Measurements from ENCODE around the gene PEPD.
"Not testable (repeated sequence)": the region's sequence is repeated elsewhere in the genome, so short reads cannot be mapped to it uniquely, and the experiment has no call there.

The PEPD gene

DNA sequence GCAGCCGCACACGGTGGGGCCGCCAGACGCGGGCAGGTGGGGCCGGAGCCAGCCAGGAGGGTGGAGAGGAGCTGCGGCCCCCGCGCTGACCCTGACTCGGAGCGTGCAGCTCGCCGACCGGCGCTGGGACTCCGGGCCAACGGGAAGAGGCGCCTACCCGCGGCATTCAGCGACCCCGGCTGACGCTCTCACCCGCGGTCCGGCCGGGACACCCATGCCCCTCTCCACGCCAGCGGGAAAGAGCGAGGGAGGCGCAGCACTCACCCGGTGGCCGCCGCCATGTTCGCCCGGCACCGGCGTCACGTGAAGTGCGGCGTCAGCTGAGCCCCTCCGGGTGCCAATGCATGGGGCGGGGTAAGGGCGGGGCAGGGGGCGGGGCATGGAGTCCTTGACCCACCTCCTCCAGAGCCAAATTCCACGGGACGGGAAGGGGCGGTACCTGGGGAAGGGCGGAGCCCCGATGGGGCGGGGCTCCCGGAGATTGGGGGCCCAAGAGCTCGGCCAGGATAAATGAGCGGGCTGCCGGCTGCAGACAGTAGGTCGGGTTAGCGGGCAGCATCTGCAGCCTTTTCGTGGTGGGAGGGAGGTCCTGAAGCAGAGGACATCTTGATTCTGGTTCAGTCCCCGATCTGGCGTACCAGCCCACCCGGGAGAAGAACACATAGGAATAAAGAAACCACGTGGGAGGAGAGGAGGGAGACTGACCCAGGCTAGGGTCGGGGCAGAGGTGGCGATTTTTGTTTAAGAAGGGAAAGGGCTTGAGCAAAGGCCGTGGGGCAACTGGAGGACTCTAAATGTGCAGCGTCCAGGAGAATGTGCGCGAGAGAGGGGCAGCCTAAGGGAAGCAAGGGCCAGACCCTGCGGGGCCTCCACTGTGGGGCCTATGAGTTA is at the start of gene PEPD:
PEPD (minus strand) TSS at position 312 of the 891 bp plus-strand sequence; CDS start at position 281, 31 bp downstream.
- DNase-seq = peak; percentile 90

DNA sequence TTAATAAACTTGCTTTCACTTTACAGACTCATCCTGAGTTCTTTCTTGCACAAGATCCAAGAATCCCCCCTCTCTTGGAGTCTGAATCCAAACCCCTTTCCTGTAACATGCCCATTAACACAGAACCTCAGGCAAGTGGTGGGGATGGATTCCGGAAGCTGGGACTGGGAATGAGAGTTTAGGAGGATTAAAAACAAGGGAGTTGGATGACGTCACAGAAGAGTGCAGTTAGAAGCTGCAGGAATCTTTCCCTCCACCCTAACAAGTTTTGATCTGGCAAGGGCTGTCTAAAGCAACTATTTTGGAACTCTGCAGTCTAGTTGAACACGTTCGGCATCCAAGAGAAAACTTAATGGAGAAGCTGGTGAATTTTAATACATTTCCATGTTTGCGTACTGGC is 48.2 kb upstream of the PEPD start:
- DNase-seq = no peak

DNA sequence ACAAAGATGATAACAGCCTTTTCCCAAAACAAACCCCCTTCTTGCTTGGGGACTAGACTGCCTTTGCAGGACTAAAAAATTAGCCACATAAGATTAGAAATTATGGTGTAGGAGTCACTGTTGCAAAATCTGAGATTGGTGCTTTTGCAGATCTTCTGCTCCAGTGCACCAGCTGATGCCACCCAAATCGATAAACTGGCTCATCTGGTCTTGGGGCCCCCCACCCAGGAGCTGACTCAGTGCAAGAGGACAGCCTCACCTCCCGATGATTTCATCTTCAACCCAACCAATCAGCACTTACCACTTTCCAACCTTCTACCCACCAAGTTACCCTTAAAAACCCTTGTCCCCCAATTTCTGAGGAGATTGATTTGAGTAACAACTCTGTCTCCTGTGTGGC is 47.1 kb upstream of the PEPD start:
- DNase-seq = no peak

DNA sequence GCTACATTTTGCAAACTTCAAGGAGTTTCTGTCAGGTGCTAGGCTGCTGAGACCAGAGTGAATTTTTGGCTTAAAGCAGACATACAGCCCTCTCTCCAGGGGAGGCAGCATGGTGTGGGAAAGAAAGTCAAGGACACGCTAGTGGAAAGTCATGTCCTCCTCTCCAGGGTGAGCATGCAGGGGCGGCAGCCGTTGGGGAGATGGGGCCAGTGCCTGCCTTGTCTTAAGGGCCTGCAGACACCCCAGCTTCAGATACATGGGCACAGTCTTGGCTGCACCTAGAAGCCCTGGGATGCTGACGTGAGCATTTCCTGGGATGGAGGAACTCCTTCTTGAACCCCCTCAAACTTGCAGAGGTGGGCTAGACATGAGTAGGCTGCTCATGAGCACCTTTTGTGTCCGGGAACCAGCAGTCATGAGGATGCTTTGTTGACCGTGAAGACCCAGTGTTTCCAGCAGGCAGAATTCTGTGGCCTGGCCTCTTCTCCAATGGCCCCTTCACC is 43.3 kb upstream of the PEPD start:
- no peak for DNase-seq

DNA sequence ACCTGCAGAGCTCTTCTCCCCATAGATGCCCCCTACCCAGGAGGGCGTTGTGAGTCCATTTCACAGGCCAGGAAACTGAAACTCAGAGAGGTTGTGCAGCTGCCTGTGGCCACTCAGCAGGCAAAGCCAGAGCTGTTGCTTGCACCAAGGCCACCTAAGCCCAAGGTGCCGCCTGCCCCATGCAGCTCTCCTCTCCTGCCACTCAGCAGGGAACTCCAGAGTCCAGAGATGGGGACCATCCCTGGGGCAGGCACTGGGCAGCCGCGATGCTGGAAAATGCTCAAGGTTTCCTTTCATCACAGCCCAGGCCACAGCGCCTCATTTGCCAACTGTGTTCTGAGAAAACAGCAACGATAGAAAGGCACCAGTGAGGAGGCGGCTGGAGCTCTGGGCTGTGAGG is 41.0 kb upstream of the PEPD start:
- no peak for DNase-seq

DNA sequence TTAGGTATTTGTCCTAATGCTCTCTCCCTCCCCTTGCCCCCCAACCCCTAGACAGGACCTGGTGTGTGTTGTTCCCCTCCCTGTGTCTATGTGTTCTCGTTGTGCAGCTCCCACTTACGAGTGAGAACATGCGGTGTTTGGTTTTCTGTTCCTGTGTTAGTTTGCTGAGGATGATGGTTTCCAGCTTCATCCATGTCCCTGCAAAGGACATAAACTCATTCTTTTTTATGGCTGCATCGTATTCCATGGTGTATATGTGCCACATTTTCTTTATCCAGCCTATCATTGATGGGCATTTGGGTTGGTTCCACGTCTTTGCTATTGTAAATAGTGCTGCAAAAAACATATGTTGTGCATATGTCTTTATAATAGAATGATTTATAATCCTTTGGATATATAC is 40.1 kb upstream of the PEPD start:
- not testable (repeated sequence) for DNase-seq

DNA sequence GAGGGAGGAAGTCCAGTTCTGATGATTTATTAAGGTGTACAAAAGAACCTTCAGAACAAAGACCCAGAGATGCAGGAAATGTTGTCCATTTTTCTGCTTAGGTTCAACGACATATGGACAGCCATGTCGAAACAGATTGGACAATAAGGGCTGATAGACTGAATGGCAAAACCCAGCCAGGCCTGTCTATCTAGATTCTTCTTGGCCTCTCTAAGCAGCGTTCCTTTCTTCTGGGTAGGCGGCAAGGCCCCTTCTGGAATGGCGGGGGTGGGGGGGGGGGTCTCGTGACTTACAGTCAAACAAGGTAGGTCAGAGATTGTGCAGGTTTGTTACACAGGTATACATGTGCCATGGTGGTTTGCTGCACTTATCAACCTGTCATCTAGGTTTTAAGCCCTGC is 39.7 kb upstream of the PEPD start:
- no peak for DNase-seq

DNA sequence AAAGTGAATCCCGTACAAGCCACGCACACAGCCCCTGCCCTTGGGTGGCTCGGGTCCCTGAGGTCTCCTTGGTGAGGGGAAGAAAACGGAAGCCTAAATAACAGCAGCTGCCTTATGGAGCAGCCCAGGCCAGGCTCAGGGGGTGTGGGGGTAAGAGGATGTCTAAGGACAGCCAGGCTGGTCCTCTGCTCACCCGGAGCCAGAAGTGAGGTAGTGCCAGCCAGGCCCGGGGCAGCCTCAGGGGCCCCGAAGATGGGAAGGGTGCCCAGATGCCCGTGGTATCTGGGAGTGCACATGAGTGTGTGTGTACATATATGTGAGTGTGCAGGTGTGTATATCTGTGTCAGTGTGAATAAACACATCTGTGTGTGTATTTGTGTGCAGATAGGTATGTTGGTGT is 38.4 kb upstream of the PEPD start:
- DNase-seq = no peak

DNA sequence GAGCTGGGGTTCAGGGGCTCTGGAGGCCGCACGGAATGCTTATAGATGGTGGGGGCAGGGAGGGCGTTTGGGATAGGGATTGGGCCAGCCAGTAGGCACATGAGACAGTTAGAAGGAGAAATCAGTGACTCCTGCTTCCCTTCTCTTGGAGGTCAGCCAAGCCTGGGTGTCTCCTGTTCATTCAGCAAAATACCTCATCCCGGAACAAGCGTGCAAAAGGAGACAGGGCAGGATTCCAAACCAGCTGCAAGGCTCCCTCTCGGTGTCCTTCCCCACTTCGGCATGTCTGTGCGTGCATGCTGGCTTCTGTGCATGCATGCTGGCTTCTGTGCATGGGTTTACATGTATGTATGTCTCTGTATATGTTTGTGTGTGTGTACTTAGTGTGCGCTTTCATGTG is 37.3 kb upstream of the PEPD start:
- no peak for DNase-seq

DNA sequence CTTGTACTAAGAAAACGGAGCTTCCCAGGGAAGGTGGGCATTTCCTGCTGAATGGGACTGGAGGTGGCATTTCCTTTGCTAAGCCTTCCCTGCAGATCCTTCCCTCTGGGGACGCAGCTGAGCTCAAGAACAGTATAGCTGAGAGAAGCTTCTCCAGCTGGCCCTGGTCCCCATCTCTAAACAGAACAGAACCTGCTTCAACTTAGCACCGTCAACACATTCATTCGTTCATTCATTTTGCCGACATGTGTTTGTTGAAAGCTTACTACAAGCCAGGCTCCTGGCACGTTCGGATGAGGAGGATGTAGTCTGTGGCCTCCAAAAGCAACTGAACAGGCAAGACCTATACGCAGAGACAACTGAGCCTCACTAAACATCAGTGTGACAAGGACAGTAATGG is 36.6 kb upstream of the PEPD start:
- no peak for DNase-seq

DNA sequence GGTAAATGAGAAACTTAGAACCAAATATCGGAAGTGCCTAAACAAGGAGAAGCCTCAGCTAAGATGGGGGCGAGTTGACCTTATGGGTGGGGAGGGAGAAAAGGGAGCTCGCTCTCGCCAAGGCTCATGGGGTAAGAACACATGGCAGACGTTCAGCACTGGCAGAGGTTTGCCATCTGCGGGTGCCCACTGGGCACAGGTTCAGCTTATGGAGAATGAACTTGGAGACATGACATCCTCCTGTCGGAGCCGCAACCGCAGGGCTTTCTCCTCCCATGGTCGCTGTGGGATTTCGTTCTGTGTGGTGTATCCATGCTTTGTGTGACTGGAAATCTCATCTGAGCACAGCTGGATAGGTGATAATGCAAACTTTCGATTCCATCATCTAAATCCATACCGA is 36.1 kb upstream of the PEPD start:
- no peak for DNase-seq

DNA sequence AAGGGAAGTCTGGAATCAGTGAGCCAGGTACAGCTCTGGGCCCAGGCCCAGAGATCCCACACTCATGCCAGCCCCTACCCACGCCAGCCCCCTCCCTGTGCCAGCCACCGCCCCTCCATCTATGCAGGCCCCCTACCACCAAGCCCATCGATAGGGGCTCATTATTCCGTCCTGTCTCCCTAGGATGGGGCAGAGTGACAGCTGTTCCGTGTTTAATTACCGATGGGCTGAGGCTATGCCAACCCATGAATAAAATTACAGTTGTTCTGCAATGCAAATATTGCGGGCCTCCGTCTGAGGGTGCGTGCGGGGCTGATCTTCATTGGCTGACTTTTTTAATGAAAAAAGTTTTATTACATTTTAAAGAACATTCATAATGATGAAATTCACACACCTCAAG is 35.6 kb upstream of the PEPD start:
- DNase-seq = no peak

DNA sequence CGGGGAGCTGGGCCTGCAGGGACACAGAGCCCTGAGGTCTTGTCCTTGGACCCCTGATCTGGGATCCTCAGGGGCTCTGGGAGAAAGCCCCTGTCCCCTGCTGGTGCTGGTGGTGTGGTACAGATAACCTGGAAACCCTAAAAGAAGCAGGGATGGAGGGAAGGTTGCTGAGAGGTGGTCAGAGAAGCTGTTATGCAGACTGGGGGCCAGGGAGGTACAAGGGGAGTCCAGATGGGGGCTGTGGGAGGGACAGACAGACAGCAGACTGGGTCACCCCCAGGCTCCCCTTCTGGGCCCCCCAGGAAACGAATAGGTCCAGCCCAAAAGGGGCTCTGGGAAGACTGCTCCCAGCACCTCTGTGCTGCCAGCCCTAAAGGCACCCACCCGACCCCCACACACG is 34.7 kb upstream of the PEPD start:
- no peak for DNase-seq

DNA sequence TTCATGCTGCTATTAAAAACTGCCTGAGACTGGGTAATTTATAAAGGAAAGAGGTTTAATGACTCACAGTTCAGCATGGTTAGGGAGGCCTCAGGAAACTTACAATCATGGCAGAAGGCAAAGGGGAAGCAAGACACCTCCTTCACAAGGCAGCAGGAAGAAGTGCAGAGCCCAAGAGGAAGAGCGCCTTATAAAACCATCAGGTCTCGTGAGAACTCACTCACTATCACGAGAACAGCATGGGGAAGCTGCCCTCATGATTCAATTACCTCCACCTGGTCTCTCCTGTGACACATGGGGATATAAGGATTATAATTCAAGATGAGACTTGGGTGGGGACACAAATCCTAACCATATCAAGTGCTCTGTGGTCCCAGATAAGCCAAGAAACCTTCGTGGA is 34.1 kb upstream of the PEPD start:
- not testable (repeated sequence) for DNase-seq

DNA sequence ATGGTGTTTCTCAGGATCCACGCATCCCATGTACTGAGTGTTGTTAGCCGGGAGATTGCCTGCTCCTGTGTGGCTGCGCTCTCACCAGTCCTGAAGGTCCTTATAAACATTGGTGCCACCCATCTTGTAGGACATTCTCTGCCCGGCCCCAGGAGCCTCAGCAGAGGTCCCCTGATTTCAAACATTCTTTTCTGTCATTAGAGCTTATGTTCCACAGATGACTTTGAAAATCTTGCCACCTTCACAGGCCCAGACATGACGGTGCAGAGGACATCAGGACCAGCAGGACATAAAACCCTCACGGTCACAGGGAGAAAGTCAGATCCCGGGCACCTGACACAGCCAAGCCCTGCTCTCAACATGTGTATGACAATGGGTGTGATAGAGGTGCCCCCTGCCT is 33.2 kb upstream of the PEPD start:
- DNase-seq = no peak

DNA sequence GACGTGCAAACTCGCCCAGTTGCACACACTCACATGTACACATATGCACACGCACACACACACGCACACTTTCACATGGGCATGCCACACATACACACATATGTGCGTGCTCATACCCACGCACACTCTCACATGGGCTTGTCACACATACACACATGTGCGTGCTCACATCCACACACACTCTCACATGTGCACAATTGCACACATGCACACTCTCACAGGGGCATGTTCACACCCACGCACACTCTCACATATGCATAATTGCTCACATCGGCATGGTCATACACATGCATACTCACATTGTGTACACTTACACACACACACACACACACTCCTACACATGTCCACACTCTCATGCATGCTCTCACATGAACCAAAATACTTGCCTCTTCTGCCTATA is 32.8 kb upstream of the PEPD start:
- no peak for DNase-seq

DNA sequence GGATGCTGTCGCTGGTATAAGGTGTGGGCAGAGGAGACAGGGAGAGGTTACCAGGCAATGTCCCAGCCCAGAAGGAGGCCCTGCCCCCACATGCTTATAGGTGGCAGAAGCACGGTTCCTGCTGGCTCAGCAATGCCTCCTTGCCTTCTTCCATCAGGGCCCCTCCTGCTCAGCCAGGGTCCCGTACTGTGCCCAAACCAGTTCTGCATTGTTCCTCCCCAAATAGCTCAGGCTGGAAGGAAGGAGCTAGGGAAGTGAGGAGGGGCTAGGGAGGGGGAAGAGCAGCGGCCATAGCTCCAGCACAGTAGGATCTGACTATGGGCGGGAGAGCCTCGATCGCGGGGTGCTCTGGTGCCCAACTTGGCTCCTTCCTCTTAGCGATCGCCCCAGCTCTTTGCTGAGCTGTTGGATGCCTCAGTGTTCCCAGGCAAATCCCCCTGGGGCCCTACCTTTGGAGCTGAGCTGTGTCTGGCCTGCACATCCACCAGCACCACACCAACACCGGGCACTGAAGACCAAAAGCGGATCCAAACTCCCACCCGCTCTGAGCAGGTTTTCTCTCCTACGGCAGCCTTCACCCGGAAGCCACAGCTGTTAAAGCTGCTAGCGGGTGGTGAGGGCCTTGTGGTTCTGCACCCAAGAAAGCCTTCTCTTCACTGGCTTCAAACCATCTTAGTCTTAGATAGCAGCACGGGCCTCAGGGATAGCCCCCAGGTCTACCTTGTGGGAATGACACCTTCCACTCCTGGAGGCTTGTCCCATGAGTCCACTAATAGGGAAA is 32.1 kb upstream of the PEPD start:
- DNase-seq = no peak

DNA sequence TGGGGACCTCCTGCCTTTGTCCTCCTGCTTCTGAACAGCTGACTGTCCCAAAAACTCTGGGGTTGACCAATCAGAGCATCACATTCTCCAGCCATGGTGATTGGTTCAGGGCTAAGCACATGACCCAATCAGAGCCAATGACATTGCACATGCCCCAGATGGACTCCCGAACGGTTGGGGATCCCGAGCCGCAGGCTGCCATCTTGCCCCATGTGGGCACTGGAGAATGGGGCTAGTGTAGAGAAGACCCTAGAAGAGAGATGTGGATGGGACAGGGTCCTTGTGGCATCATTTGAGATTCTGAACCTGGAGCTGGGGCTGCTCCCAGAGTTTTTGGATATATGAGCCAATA is 31.3 kb upstream of the PEPD start:
- DNase-seq = no peak

DNA sequence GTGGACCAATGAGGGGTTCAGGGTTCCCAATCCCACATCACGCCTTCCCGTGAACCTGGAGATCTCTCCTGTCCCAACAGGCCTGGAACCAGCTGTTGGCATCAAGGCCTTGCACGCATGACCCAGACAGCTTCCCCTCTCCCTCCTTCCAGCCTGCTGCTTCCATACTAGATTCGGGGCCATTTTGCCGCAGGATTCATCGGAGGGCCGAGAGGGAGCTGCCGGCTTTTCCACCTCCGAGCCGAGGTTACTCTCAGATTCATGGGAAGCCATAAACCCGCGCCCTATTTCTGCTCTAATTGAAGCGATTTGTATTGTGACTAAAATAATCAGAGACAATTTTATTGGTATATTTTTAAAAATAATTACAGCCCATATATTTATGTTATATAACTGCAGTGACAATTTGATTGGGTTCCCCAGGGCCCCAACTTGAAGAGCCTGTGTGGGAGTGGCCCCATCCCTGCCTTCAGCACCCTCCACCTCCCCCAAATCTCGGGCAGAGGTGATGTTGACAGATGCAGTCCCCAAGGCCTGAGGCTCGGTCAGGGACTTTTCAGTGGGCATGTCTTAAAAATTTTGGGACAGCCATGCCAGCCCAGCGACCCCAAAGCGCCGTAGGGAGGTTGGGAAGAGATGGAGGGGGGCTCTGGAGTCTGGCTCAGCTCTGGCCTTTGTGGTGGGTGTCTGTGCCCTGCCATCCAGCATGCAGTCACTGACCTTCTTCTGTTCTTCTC is 30.8 kb upstream of the PEPD start:
- DNase-seq = no peak

DNA sequence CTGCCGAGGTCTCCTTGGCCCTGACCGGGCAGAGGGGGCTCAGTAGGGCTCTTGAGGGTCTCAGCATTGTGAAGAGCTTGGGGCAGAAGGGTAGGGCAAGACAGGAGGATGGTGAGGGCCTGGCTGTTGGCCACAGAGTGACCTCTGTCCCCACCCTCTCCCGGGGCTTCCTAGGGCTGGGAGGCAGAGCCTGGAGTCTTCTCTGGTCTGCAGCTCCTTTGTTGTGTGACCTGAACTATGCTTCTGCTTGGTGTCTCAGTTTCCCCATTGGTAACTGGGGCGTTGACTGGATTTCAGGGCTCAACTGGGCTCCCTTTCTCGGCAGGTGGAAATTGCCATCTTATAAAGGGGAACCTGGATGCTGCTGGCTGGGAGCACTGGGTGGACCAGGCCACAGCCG is 30.1 kb upstream of the PEPD start:
- no peak for DNase-seq

DNA sequence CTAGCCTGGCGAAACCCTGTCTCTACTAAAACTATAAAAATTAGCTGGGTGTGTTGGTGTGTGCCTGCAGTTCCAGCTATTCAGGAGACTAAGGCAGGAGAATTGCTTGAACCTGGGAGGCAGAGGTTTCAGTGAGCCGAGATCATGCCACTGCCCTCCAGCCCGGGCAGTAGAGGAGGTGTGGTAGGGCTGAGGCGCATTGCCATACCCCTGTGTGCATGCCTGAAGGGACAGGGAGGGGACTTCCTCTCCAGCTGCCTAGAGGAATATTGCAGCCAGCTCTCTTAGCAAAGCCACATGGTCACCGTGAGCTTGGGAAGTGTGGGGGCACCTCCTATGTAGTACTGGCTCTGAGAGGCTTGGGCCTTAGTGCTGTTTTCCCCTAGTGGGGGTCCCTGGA is 29.2 kb upstream of the PEPD start:
- DNase-seq = no peak

DNA sequence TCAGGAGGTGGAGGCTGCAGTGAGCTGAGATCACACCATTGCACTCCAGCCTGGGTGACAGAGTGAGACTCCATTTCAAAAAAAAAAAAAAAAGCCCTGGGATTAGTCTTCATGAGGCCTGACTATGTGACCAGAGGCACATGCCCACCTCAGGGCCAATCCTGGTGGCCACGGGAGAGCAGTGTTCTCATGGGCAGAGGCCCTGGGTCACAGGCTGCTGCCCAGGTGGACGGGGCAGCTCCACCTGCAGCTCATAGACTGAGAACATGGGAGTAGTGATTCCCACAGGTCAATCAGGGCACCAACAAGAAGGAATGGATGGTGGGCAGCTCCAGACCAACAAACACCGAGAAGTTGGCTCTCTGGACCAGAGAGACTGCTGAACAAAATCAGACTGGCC is 26.1 kb upstream of the PEPD start:
- DNase-seq = no peak

DNA sequence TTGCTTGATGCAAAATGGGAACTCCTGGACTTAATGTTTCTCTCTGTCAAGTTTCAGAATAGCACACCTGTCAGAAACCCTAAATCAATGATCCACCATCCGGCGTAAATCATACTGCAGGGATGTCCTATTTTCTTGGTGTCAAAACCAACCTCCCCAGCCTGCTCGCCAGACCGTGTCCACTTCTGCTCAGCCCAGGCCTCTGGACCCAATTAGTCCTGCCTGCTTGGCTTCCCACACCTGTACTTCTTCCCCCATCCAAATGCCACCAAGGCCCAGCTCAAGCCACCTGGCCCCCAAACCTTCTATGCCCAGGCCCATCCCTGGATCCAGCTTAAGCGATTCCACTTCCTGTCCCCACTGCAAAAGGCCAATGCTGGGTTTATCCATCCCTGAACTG is 25.1 kb upstream of the PEPD start:
- no peak for DNase-seq
